HG03039 (cell line): ENCODE results near the gene SIK2.
"Not testable (repeated sequence)": the region's sequence is repeated elsewhere in the genome, so short reads cannot be mapped to it uniquely, and the experiment has no call there.

Source experiments
- ATAC-seq: cut with Tn5 transposase; IDR thresholded peaks from one replicate; pipeline ENCODE4 v1.9.1; 2021; ENCODE audit warnings: mild to moderate bottlenecking, moderate library complexity; ENCODE audit not compliant: unreplicated experiment

The SIK2 gene

GRCh38 chr11:111694851-111695250, 92.6 kb downstream of the SIK2 start:
- no peak for ATAC-seq

- ATAC-seq, result no peak
These were observed 94.3 kb downstream of the SIK2 start for GRCh38 chr11:111696556-111696955.

DNA sequence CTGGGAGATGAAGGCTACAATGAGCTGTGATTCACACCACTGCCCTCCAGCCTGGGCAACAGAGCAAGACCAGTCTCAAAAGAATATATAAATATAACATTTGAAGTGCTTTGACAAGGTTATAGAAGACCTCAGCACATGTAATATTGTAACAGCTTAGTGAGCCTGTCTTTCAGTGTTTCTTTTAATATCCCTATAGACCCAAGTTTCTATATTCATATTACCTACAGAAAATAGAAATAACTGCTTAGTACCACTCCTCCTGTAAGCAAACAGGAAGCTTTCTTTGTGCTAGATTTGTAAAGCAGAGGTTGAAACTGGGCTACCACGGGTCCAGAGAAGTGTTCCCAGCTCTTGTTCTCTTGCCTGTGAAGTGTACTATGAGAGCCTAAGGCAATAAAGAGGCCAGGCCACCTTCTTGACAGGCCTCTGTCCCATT, 95.7 kb downstream of the SIK2 start:
- no peak for ATAC-seq

DNA sequence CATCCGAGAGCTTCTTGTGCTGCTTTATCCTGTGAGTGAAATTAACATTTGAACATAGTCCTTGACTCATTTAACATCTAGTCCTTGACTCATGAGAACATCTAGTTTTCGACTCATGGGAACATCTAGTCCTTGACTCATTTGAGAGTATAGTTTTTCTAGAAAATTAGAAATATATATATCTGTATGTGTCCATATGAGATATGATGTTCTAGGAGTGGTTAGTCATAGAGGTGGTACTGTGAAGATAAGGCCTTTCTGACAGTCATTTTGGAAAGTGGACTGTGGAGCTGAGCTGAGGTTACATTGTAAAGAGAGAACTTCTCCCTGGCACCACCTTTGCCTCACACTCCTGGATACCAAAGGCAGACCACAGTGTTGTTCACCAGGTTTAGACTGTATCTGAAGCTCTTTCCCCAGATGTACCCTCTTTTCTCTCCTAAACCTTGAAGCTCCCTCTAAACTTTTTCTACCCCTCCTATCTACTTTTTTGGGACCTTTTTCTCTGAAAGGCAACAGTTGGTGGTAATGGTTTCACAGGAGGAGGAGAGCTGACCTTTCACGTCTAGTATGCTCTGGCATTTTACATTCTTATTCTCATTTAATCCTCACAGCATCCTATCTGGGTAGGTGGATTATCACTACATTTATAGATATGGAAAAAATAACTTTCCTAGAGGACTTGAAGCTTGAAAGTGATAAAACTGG, 96.8 kb downstream of the SIK2 start:
- ATAC-seq, result no peak

GRCh38 chr11:111699579-111700156, 97.4 kb downstream of the SIK2 start:
- no peak for ATAC-seq

- ATAC-seq, result no peak
These were observed 97.9 kb downstream of the SIK2 start for GRCh38 chr11:111700162-111700561.

- ATAC-seq, result no peak
These were observed 100.4 kb downstream of the SIK2 start for GRCh38 chr11:111702623-111703022.

DNA sequence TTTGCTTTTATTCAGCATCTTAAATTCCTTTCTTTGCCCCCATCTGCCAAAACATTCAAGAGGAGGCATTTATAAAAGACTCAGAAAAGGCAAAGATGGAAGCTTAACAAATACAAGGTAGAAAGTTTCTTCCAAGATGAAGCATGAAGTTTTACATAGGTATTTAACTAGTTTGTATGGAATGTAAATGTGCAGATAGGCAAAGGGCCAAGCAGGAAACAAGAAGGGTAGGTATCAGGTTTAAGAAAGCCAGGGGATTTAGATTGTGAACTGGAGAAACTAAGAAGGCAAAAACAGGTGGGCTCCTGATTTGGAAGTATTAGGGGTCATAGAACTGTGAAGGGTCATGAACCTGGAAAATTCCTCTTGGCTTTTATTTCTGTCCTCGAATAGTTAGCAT, 101.3 kb downstream of the SIK2 start:
- no peak for ATAC-seq

DNA sequence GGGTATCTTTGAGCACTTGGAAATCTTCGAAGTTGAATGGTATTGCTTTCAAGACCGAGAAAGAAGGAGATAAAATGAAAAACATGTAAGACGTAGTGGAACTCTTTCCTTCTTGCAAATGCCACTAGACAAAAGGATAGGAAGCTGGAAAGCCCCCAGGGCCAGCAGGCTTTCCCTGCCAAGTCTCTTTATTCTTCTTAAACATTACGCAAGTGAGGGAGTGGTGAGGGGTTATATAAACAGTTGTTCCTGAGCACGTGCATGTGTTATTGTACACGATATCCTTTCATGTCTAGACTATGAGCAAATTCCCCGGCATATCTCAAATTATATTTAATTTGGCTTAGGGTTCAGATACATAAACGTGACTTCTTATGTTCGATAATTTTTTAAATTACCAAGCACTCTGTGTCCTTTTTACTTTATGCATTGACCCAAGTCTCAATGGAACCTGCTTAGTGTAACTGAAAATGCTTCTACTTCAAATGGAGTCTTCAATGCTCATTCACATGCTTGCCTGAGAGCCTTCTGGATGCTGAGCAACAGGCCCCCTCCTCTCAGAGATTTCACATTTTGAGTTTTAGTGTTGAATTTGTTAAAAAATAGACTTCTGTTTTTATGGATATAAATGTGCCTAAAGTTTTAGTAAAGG, 104.9 kb downstream of the SIK2 start:
- ATAC-seq, result no peak

- no peak for ATAC-seq
These were observed 105.4 kb downstream of the SIK2 start for GRCh38 chr11:111707691-111708067.

- ATAC-seq, result no peak
These were observed 112.3 kb downstream of the SIK2 start for GRCh38 chr11:111714522-111714921.

DNA sequence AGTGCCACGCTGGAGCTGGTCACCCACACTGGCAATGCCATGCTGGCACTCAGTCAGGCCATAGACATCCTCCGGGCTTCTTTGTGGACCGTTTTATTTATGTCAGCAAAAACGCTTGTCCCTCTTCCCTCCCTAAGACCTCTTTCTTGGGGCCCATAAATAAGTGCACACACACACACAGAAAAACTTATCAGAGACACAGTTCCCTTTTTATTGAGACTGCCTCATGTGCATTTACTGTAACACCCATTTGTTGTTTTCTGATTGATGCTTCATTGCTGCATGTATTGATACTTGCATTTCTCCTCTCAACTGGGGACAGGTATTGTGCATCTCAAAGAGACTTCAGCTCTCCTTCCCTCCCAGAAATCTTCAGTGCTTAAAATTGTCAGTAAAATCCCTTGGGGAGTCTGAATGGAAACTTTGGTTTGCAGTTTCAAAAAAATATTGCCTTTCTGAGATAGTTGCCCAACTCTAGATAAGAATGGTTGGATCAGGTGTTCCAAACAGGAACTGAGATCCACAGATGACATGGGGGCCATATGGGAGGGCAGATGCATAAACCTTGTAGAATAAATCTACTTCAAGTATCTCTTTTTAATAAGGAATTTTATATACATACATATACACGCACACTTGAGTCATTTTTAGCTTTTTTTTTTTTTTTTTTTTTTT, 113.0 kb downstream of the SIK2 start:
- no peak for ATAC-seq

DNA sequence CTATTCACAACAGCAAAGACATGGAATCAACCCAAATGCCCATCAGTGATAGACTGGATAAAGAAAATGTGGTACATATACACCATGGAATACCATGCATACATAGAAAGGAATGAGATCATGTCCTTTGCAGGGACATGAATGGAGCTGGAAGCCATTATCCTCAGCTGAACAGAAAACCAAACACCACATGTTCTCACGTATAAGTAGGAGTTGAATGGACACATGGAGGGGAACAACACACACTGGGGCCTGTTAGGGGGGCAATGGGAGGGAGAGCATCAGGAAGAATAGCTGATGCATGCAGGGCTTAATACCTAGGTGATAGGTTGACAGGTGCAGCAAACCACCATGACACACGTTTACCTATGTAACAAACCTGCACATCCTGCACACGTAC, 115.4 kb downstream of the SIK2 start:
- ATAC-seq, result not testable (repeated sequence)

- ATAC-seq, result no peak
These were observed 116.2 kb downstream of the SIK2 start for GRCh38 chr11:111718436-111718835.

- no peak for ATAC-seq
These were observed 116.6 kb downstream of the SIK2 start for GRCh38 chr11:111718859-111719258.

GRCh38 chr11:111719379-111719778, 117.1 kb downstream of the SIK2 start:
- no peak for ATAC-seq

DNA sequence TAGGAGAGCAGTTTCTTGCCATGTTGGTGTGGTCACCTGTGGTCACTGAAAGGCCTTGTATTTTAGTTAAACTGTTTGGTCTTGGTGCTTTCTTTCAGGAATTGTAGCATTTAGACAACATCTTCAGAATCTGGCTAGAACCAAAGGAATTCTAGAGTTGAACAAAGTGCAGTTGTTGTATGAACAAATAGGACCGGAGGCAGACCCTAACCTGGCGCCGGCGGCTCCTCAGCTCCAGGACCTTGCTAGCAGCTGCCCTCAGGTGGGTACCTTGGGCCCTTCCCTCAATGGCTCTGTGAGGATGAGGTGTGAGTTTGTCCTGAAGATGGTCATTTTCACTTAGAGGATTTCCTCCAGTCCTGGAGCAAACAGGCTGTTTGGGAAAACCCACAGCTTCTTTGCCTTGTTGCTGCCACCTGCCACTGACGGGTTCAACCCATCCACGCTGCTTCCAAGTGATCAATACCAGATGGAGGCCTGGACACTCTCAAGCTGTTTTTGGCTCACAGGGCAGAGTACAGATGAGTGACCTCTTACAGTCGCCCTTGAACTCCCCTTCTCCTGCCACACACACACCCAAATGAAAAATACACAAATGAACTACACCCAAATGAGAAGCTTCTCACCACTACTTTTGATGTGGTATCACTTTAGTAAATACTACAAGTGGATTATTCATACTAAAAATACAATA, 118.7 kb downstream of the SIK2 start:
- no peak for ATAC-seq

DNA sequence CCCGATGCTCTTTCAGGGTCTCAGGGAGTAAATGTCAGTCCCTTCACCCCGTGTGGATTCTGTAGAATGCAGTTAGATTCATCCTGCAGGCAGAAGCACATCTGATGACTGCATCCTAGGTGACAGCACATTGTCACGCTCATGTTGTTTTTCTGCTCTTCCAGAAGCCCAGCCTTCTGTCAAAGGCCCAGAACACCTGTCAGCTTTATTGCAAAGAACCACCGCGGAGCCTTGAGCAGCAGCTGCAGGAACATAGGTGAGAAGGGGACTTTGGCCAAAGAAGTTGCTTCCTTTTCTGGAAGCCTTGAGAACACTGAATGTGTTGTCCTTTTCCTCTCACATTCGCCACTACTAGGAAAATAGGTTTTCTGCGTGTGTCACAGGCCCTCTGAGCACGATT, 120.3 kb downstream of the SIK2 start:
- ATAC-seq, result no peak

DNA sequence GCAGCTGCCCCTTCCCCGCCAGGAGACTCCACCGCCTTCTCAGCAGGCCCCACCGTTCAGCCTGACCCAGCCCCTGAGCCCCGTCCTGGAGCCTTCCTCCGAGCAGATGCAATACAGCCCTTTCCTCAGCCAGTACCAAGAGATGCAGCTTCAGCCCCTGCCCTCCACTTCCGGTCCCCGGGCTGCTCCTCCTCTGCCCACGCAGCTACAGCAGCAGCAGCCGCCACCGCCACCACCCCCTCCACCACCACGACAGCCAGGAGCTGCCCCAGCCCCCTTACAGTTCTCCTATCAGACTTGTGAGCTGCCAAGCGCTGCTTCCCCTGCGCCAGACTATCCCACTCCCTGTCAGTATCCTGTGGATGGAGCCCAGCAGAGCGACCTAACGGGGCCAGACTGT, 121.3 kb downstream of the SIK2 start:
- no peak for ATAC-seq

GRCh38 chr11:111724615-111725129, 122.4 kb downstream of the SIK2 start:
- ATAC-seq, result no peak

- no peak for ATAC-seq
These were observed 123.4 kb downstream of the SIK2 start for GRCh38 chr11:111725621-111726020.
